Caco-2 (cell line): ENCODE results near the gene KLHL29. TPM values are rescaled to one million over a fixed set of nuclear protein-coding genes. Genes with fewer than 3 reads are reported as not detected.

ENCODE experiments used
- BruUV-seq: library from RNA; stranded (reverse); fragments of 400-500 nt; replicated peaks from 2 replicates; lab custom pipeline; 2021; lab: Mats Ljungman, UMichigan
- CTCF ChIA-PET: fragments of 300-600 bp; sonication (Branson Sonifier 250); formaldehyde crosslinking; loops from one replicate; lab custom pipeline; 2022; ENCODE audit warnings: antibody characterized with exemption; lab: Charles Lee
- POLR2A ChIA-PET: fragments of 300-600 bp; sonication (Branson Sonifier 250); formaldehyde crosslinking; loops from one replicate; lab custom pipeline; 2022; ENCODE audit warnings: antibody characterized with exemption; lab: Charles Lee
- DNase-seq, 2 experiments: peaks; one replicate each; pipeline versions ENCODE4 v3.0.0 to v3.0.0-alpha.2; 2020 to 2022
- H3K27me3 ChIP-seq: replicated peaks from 2 replicates; pipeline ENCODE4 v1.6.0; 2011; ENCODE audit warnings: low read length; ENCODE audit not compliant: control insufficient read depth, insufficient read depth
- H3K36me3 ChIP-seq: 2 replicates; pipeline ENCODE4 v1.5.1; 2011; ENCODE audit warnings: low read length; ENCODE audit not compliant: control insufficient read depth, insufficient read depth
- H3K4me1 ChIP-seq: fragments of 250-450 bp; sonication (Bioruptor Pico); 2 replicates; pipeline ENCODE4 v1.5.1; 2020; ENCODE audit warnings: mild to moderate bottlenecking
- H3K4me3 ChIP-seq: 2 replicates; pipeline ENCODE4 v1.5.1; 2011; ENCODE audit warnings: low read depth, mild to moderate bottlenecking, control low read depth, low read length
- H3K9me3 ChIP-seq: fragments of 250-450 bp; sonication (Bioruptor Pico); 2 replicates; pipeline ENCODE4 v1.5.1; 2020; ENCODE audit warnings: mild to moderate bottlenecking, moderate library complexity
- H3K27ac Mint-ChIP-seq: one replicate; pipeline ENCODE4 v1.8.0; 2022; ENCODE audit warnings: mixed read lengths; ENCODE audit not compliant: unreplicated experiment
- H3K27me3 Mint-ChIP-seq: one replicate; pipeline ENCODE4 v1.8.0; 2022; ENCODE audit warnings: mixed read lengths; ENCODE audit not compliant: insufficient read depth, unreplicated experiment
- H3K36me3 Mint-ChIP-seq: one replicate; pipeline ENCODE4 v1.8.0; 2022; ENCODE audit warnings: mild to moderate bottlenecking, mixed read lengths; ENCODE audit not compliant: insufficient read depth, unreplicated experiment
- H3K4me1 Mint-ChIP-seq: one replicate; pipeline ENCODE4 v1.8.0; 2022; ENCODE audit warnings: low read depth, mixed read lengths; ENCODE audit not compliant: unreplicated experiment
- H3K4me3 Mint-ChIP-seq: one replicate; pipeline ENCODE4 v1.8.0; 2022; ENCODE audit warnings: mild to moderate bottlenecking, moderate library complexity, mixed read lengths; ENCODE audit not compliant: unreplicated experiment
- H3K9me3 Mint-ChIP-seq: one replicate; pipeline ENCODE4 v1.8.0; 2022; ENCODE audit warnings: mixed read lengths; ENCODE audit not compliant: unreplicated experiment
- intact Hi-C: fragments of 100-400 bp; cut with micrococcal nuclease; formaldehyde crosslinking; loops from one replicate; pipeline ENCODE4 v1.10.0; 2022; ENCODE audit not compliant: unreplicated experiment
- total RNA-seq: library from RNA; stranded (reverse); gene quantifications from 2 replicates; pipeline ENCODE4 v1.2.3, GENCODE V29; 2022
- TF ChIP-seq, protein P1 (sequence below), 2 experiments: fragments of 200-600 bp in 1 of 2; IDR thresholded peaks; 1 replicate in 1 of 2; 2 replicates in 1 of 2; pipeline versions ENCODE4 v1.5.1 to v1.8.0; 2011 to 2022; ENCODE audit warnings: antibody characterized with exemption in 1 of 2, control low read depth in 1 of 2, inconsistent platforms in 1 of 2, low read depth in 1 of 2, low read length in 1 of 2, mild to moderate bottlenecking in 1 of 2, moderate library complexity in 1 of 2; ENCODE audit not compliant: insufficient read depth in 1 of 2, severe bottlenecking in 1 of 2, unreplicated experiment in 1 of 2

The KLHL29 gene
- total RNA-seq, 1 experiment from 2014 or later = 0.61 TPM

DNA sequence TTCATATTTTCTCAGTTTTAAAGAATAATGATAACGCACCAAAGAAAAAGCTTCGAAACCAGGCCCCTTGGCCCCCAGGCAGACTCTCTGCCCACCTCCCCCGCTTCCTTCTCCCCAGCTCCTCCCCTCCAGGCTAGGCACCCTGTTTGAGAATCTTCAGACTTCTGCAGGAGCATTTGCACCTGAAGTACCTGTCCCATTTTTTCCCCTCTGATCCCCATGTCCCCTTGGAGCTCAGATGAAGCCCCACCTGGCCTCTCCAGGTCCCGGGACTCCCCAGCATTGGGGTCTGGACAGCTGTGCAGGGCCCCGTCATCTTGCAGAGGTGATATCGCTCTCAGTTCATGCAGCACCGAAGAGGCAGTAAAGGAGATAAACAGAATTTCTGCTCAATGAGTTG is 35.5 kb upstream of the KLHL29 start:
- Mint-ChIP-seq H3K27ac (no peak overlapping the region), H3K4me3 (no peak overlapping the region), H3K27me3 (peaks cover 33% of the 10 kb centered on the region), H3K36me3 (no peaks in the 10 kb centered on the region), H3K9me3 (peaks cover 14% of the 10 kb centered on the region), H3K4me1 (no peaks in the 10 kb centered on the region)
- Histone ChIP-seq H3K4me1 (no peaks in the 10 kb centered on the region), H3K36me3 (no peaks in the 10 kb centered on the region), H3K4me3 (no peak overlapping the region), H3K9me3 (peaks cover 6% of the 10 kb centered on the region; the same call in 1 of the 2 replicates), H3K27me3 (no peaks in the 10 kb centered on the region; the same call in none of the 2 replicates)
- POLR2A ChIA-PET = no interaction called here
- no peak for DNase-seq
- intact Hi-C loops = no loop called here
- TF ChIP-seq, protein P1, sequence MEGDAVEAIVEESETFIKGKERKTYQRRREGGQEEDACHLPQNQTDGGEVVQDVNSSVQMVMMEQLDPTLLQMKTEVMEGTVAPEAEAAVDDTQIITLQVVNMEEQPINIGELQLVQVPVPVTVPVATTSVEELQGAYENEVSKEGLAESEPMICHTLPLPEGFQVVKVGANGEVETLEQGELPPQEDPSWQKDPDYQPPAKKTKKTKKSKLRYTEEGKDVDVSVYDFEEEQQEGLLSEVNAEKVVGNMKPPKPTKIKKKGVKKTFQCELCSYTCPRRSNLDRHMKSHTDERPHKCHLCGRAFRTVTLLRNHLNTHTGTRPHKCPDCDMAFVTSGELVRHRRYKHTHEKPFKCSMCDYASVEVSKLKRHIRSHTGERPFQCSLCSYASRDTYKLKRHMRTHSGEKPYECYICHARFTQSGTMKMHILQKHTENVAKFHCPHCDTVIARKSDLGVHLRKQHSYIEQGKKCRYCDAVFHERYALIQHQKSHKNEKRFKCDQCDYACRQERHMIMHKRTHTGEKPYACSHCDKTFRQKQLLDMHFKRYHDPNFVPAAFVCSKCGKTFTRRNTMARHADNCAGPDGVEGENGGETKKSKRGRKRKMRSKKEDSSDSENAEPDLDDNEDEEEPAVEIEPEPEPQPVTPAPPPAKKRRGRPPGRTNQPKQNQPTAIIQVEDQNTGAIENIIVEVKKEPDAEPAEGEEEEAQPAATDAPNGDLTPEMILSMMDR (IDR thresholded peaks at IDR 0.05; ENCODE audit: insufficient read depth in 1 of 2, low read depth in 1 of 2, low read length in 1 of 2, severe bottlenecking in 1 of 2, unreplicated experiment in 1 of 2) = no peak
- CTCF ChIA-PET = interaction anchor here (1.0 kb wide), 1 partner anchor 145 kb away, joined by 3 read pairs; no protein-coding TSS in a partner anchor
- no TSS peak for BruUV-seq

DNA sequence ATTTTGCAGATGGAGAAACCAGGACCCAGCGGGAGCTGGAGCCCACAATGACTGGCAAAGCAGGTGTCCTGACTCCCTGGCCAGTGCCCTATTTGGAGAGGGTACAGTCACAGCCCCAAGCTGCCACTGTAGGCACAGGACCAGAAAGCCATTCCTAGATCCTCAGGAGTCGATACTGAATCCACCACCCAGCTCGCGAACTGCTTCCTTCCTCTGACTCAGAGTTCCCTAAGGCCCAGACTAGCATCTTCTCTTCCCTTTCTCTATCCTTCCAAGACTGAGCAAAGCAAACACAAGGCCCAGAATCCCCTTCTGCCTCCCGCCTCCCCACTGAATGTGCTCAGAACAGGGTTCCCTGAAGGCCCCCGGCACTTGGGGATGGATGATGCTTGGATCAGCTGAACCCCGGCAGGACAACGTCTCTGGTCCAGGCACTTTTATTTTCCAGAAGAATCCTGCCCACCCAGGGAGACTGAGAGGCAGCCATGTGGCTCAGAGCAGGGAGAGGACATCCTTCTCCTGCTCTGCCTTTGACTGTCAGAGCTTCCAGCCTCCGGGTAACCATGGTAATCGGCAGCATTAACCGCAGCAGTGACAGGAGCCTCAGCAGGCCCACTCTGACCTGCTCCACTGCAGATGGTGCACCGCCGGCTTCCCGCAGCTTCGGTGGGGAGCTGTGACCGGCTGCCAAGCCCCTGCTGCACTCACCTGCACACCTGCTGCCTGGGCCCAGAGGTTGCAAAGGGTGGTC is 34.8 kb upstream of the KLHL29 start:
- Mint-ChIP-seq H3K4me3 (no peak overlapping the region), H3K4me1 (no peaks in the 10 kb centered on the region), H3K27ac (no peak overlapping the region), H3K36me3 (no peaks in the 10 kb centered on the region), H3K9me3 (peaks cover 14% of the 10 kb centered on the region), H3K27me3 (peaks cover 30% of the 10 kb centered on the region)
- H3K9me3 ChIP-seq = peaks cover 6% of the 10 kb centered on the region; the same call in 1 of the 2 replicates
- intact Hi-C loops = loop anchor here (5.0 kb wide), 1 partner anchor 348 kb away; no protein-coding TSS in a partner anchor
- no peak overlapping the region for H3K4me3 ChIP-seq
- no peaks in the 10 kb centered on the region; the same call in none of the 2 replicates for H3K27me3 ChIP-seq
- DNase-seq = no peak
- BruUV-seq = no TSS peak
- no peaks in the 10 kb centered on the region for H3K36me3 ChIP-seq
- CTCF ChIA-PET = interaction anchor here (1.0 kb wide), 1 partner anchor 146 kb away, joined by 3 read pairs; no protein-coding TSS in a partner anchor
- no peaks in the 10 kb centered on the region for H3K4me1 ChIP-seq
- POLR2A ChIA-PET = no interaction called here
- TF ChIP-seq, protein P1 (IDR thresholded peaks at IDR 0.05; ENCODE audit: insufficient read depth in 1 of 2, low read depth in 1 of 2, low read length in 1 of 2, severe bottlenecking in 1 of 2, unreplicated experiment in 1 of 2) = no peak

- intact Hi-C loops = loop anchor here (1.0 to 5.0 kb wide), 4 partner anchors 152 to 447 kb away; no protein-coding TSS in a partner anchor
- Mint-ChIP-seq H3K9me3 (peaks cover 11% of the 10 kb centered on the region), H3K27ac (no peak overlapping the region), H3K4me1 (no peaks in the 10 kb centered on the region), H3K36me3 (no peaks in the 10 kb centered on the region), H3K4me3 (no peak overlapping the region), H3K27me3 (peaks cover 27% of the 10 kb centered on the region)
- TF ChIP-seq, protein P1 (IDR thresholded peaks at IDR 0.05; ENCODE audit: insufficient read depth in 1 of 2, low read depth in 1 of 2, low read length in 1 of 2, severe bottlenecking in 1 of 2, unreplicated experiment in 1 of 2) = no peak
- Histone ChIP-seq H3K36me3 (no peaks in the 10 kb centered on the region), H3K9me3 (no peaks in the 10 kb centered on the region), H3K27me3 (no peaks in the 10 kb centered on the region; the same call in none of the 2 replicates), H3K4me3 (no peak overlapping the region), H3K4me1 (no peaks in the 10 kb centered on the region)
- ChIA-PET CTCF (no interaction called here), POLR2A (no interaction called here)
- BruUV-seq = no TSS peak
- no peak for DNase-seq
Observed at GRCh38 chr2:23350792-23351355, 34.1 kb upstream of the KLHL29 start.
